ENCODE data around the gene SLC39A6. TPM values are rescaled to one million over a fixed set of nuclear protein-coding genes. Genes with fewer than 3 reads are reported as not detected.
"Not testable (repeated sequence)": the region's sequence is repeated elsewhere in the genome, so short reads cannot be mapped to it uniquely, and the experiment has no call there.

Gene SLC39A6
- total RNA-seq, 2 donors from 2014 or later = 27.6 to 42.2 TPM

DNA sequence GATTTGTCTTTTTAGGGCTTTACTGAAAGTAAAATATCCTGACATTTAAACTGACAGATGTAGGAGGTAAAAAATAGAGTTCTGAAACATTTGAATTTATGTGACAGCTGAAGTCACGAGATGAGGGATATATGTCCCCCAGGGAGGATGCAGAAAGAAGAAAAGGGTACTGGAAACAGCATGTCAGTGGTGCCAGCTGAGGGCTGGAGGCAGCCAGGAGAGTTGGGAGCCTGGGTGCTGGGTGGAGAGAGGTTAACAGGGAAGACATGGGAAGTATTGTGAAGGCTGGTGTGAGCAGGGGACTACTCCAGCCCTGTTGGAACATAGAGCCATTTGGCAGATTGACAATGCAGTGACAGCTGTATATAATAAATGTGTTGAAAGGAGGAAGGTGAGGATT, 46.3 kb upstream of the SLC39A6 start:
- Histone ChIP-seq H3K4me1 (ENCODE audit: control insufficient read depth in 1 of 2, low read depth in 2 of 2) (peaks cover 8 to 9% of the 10 kb centered on the region in 2 donors), H3K9me3 (no peaks in the 10 kb centered on the region), H3K36me3 (peaks cover 32% of the 10 kb centered on the region), H3K27me3 (replicated peaks; ENCODE audit: insufficient read depth) (no peaks in the 10 kb centered on the region), H3K4me3 (no peak overlapping the region), H3K27ac (no peak overlapping the region)
- ATAC-seq (ENCODE audit: insufficient number of reproducible peaks, low FRiP score, low read depth) (no peak), DNase-seq (ENCODE audit: low spot score) (no peak)
- no peak for TF ChIP-seq CTCF (IDR thresholded peaks at IDR 0.05)

- no peak for TF ChIP-seq CTCF (IDR thresholded peaks at IDR 0.05)
- ATAC-seq (ENCODE audit: insufficient number of reproducible peaks, low FRiP score, low read depth) = no peak
Measured at GRCh38 chr18:36169938-36170337, 40.8 kb upstream of the SLC39A6 start.

GRCh38 chr18:36168296-36168695, 39.2 kb upstream of the SLC39A6 start:
- ATAC-seq (ENCODE audit: insufficient number of reproducible peaks, low FRiP score, low read depth); H3K4me1 ChIP-seq (ENCODE audit: control insufficient read depth in 1 of 2, low read depth in 2 of 2); DNase-seq (ENCODE audit: low spot score); H3K27me3 ChIP-seq (replicated peaks; ENCODE audit: insufficient read depth); H3K27ac ChIP-seq; H3K9me3 ChIP-seq; H3K4me3 ChIP-seq: not testable (repeated sequence)
- peaks cover 50% of the 10 kb centered on the region for H3K36me3 ChIP-seq

More at GRCh38 chr18:36169938-36170337, 40.8 kb upstream of the SLC39A6 start:
- peaks cover 51% of the 10 kb centered on the region for H3K36me3 ChIP-seq
- H3K4me3 ChIP-seq = no peak overlapping the region
- H3K4me1 ChIP-seq (ENCODE audit: control insufficient read depth in 1 of 2, low read depth in 2 of 2) = no peaks in the 10 kb centered on the region
- H3K27me3 ChIP-seq (replicated peaks; ENCODE audit: insufficient read depth) = no peaks in the 10 kb centered on the region
- no peak for DNase-seq (ENCODE audit: low spot score)
- H3K27ac ChIP-seq = no peak overlapping the region
- H3K9me3 ChIP-seq = no peaks in the 10 kb centered on the region

DNA sequence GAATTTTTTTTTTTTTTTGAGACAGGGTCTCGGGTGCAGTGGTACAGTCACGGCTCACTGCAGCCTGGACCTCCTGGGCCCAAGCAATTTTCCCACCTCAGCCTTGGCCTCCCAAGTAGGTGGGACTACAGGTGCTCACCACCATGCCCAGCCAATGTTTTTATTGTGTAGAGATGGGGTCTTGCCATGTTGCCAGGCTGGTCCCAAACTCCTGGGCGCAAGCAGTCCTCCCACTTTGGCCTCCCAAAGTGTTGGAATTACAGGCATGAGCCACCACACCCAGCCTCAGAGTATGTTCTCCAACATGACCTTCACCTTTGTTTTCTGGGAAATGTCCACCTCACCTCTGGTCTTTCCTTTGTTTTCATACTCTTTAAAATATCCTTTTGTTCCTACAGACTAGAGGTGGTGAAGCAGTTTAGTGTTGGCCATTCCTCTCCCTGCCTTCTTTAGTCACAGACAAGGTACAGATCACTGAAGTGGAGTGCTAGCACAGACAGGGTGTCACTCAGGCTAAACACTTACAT, 38.6 kb upstream of the SLC39A6 start:
- no peaks in the 10 kb centered on the region for H3K4me1 ChIP-seq (ENCODE audit: control insufficient read depth in 1 of 2, low read depth in 2 of 2)
- ATAC-seq (ENCODE audit: insufficient number of reproducible peaks, low FRiP score, low read depth) (no peak), DNase-seq (ENCODE audit: low spot score) (no peak)
- no peak overlapping the region for H3K4me3 ChIP-seq
- no peaks in the 10 kb centered on the region for H3K9me3 ChIP-seq
- TF ChIP-seq CTCF (IDR thresholded peaks at IDR 0.05) = no peak
- H3K36me3 ChIP-seq = peaks cover 50% of the 10 kb centered on the region
- H3K27ac ChIP-seq = no peak overlapping the region
- no peaks in the 10 kb centered on the region for H3K27me3 ChIP-seq (replicated peaks; ENCODE audit: insufficient read depth)

DNA sequence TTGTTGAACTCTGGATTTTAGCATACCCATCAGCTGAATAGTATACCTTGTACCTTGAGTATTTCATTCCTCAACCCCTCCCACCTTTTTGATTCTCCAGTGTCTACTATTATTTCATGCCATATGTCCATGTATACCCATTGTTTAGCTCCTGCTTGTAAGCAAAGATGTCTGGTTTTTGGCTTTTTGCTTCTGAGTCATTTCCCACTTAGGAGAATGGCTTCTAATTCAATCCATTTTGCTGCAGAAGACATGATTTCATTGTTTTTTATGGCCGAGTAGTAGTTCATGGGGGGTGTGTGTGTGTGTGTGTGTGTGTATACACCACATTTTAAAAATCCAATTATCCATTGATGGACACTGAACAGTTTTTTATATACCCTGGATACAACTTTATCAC, 33.8 kb upstream of the SLC39A6 start:
- Histone ChIP-seq H3K36me3 (peaks cover 27% of the 10 kb centered on the region), H3K9me3 (no peaks in the 10 kb centered on the region), H3K27ac (no peak overlapping the region), H3K4me3 (no peak overlapping the region), H3K4me1 (ENCODE audit: control insufficient read depth in 1 of 2, low read depth in 2 of 2) (no peaks in the 10 kb centered on the region), H3K27me3 (replicated peaks; ENCODE audit: insufficient read depth) (no peaks in the 10 kb centered on the region)
- ATAC-seq (ENCODE audit: insufficient number of reproducible peaks, low FRiP score, low read depth) (no peak), DNase-seq (ENCODE audit: low spot score) (no peak)
- TF ChIP-seq CTCF (IDR thresholded peaks at IDR 0.05) = no peak

DNA sequence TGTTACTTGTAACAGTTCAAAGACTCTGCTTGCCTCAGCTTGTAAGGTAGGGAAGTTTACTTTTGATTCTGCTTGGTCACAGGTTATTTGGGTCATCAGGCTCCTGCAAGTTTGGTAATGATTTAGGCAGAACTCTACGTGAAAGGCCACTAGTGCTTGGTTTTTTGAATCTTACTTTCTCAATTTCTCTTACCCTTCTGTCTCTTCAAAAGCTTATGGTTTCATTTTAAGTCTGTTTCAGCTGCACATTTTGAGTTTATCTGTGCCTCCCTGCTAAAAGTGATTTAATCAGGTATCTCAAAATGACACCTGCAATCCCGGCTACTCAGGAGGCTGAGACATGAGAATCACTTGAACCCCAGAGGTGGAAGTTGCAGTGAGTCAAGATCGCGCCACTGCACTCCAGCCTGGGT, 31.8 kb upstream of the SLC39A6 start:
- Histone ChIP-seq H3K4me1 (ENCODE audit: control insufficient read depth in 1 of 2, low read depth in 2 of 2) (no peaks in the 10 kb centered on the region), H3K36me3 (peaks cover 20% of the 10 kb centered on the region), H3K27me3 (replicated peaks; ENCODE audit: insufficient read depth) (no peaks in the 10 kb centered on the region), H3K27ac (no peak overlapping the region), H3K9me3 (no peaks in the 10 kb centered on the region), H3K4me3 (no peak overlapping the region)
- no peak for DNase-seq (ENCODE audit: low spot score)
- no peak for ATAC-seq (ENCODE audit: insufficient number of reproducible peaks, low FRiP score, low read depth)
- no peak for TF ChIP-seq CTCF (IDR thresholded peaks at IDR 0.05)

Measured in thoracic aorta (tissue), 2 donors.